Measurements from ENCODE around the gene MAGI1. TPM values are rescaled to one million over a fixed set of nuclear protein-coding genes. Genes with fewer than 3 reads are reported as not detected.

MAGI1 gene
- total RNA-seq, 1 experiment from 2014 or later = 58.2 TPM

DNA sequence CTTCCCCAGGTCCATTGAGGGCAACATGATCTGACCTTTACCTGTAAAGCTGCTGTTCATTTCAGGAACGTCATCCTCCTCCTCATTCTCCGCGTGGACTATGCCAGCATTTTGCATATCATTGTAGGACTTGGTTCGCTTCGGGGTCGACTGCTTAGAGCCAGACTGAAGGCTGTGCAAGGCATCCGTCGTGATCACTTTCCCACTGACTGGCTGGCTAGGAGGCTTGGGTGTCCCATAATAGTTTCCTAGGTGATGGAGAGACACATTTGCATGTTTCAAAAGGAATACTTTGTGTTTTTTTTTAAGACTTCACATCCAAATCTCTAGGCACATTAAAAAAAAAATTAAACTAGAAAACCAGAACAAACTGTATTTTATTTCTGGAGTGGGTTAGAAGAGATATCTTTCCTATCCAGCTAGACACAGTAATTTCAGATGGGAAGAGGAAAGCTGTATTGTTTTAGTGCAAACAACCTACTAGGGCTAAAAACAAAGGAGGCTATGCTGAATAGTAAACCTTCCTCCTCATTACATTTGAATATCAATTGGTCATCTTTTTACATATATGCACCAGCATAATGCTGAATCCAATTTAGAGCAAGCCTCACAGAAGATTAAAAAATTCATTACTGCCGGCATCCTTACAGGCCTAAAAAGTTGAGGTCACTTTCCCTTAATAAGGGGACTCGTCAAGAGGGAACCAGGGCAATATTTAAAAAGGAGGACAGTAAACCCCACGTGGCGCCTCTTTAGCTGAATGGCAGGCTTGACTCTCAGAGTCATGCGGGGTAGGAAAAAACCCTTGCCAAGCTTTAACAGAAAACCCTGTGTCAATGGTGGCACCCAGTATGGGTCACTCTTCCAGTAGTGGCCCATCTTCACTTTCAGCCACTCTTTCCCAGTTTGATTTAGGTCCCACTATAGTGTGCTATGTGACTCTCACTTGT, 559.9 kb downstream of the MAGI1 start (continued):
- TF ChIP-seq, protein P1, sequence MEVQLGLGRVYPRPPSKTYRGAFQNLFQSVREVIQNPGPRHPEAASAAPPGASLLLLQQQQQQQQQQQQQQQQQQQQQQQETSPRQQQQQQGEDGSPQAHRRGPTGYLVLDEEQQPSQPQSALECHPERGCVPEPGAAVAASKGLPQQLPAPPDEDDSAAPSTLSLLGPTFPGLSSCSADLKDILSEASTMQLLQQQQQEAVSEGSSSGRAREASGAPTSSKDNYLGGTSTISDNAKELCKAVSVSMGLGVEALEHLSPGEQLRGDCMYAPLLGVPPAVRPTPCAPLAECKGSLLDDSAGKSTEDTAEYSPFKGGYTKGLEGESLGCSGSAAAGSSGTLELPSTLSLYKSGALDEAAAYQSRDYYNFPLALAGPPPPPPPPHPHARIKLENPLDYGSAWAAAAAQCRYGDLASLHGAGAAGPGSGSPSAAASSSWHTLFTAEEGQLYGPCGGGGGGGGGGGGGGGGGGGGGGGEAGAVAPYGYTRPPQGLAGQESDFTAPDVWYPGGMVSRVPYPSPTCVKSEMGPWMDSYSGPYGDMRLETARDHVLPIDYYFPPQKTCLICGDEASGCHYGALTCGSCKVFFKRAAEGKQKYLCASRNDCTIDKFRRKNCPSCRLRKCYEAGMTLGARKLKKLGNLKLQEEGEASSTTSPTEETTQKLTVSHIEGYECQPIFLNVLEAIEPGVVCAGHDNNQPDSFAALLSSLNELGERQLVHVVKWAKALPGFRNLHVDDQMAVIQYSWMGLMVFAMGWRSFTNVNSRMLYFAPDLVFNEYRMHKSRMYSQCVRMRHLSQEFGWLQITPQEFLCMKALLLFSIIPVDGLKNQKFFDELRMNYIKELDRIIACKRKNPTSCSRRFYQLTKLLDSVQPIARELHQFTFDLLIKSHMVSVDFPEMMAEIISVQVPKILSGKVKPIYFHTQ (CRISPR knock-in tag; IDR thresholded peaks at IDR 0.05) = no peak

DNA sequence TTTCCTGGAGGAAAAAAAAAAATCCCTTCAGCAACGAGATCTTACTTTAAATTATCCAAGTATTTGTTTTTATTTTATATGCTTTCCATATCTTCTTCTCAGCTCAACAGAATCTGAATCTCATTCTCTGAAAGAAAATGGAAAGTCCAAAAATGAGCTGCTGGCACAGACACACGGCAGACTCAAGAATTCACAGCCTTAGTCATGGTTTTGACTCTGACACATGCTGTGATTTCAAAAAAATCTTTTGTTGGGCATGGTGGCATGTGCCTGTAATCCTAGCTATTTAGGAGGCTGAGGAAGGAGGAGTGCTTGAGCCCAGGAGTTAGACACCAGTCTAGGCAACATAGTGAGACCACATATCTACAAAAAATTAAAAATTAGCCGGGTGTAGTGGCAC, 565.0 kb downstream of the MAGI1 start:
- DNase-seq (ENCODE audit: low spot score) (no peak), ATAC-seq (no peak)
- no peak overlapping the region for H3K27ac Mint-ChIP-seq
- ChIA-PET CTCF (interaction anchor here (0.7 kb wide), 2 partner anchors 43 to 258 kb away, joined by 3 to 5 read pairs; no protein-coding TSS in a partner anchor), POLR2A (interaction anchor here (0.6 kb wide), 2 partner anchors 24 to 253 kb away, joined by 3 to 4 read pairs; no protein-coding TSS in a partner anchor)
- no peaks in the 10 kb centered on the region for H3K27me3 Mint-ChIP-seq (ENCODE audit: low read depth)
- H3K4me3 Mint-ChIP-seq = no peak overlapping the region
- H3K4me1 Mint-ChIP-seq = peaks cover 32% of the 10 kb centered on the region
- TF ChIP-seq CREM (CRISPR knock-in tag; IDR thresholded peaks at IDR 0.05) (no peak), SP1 (CRISPR knock-in tag; conservative IDR thresholded peaks at IDR 0.05) (no peak), ESRRA (CRISPR knock-in tag; IDR thresholded peaks at IDR 0.05; ENCODE audit: borderline replicate concordance) (no peak), SOX15 (CRISPR knock-in tag; IDR thresholded peaks at IDR 0.05) (no peak), CREB1 (CRISPR knock-in tag; IDR thresholded peaks at IDR 0.05) (no peak), TCF7 (CRISPR knock-in tag; IDR thresholded peaks at IDR 0.05; ENCODE audit: low read depth) (no peak), HMGA2 (CRISPR knock-in tag; IDR thresholded peaks at IDR 0.05) (no peak), MLX (CRISPR knock-in tag; IDR thresholded peaks at IDR 0.05) (no peak), FOXK1 (CRISPR knock-in tag; IDR thresholded peaks at IDR 0.05) (no peak)
- TF ChIP-seq, protein P2, sequence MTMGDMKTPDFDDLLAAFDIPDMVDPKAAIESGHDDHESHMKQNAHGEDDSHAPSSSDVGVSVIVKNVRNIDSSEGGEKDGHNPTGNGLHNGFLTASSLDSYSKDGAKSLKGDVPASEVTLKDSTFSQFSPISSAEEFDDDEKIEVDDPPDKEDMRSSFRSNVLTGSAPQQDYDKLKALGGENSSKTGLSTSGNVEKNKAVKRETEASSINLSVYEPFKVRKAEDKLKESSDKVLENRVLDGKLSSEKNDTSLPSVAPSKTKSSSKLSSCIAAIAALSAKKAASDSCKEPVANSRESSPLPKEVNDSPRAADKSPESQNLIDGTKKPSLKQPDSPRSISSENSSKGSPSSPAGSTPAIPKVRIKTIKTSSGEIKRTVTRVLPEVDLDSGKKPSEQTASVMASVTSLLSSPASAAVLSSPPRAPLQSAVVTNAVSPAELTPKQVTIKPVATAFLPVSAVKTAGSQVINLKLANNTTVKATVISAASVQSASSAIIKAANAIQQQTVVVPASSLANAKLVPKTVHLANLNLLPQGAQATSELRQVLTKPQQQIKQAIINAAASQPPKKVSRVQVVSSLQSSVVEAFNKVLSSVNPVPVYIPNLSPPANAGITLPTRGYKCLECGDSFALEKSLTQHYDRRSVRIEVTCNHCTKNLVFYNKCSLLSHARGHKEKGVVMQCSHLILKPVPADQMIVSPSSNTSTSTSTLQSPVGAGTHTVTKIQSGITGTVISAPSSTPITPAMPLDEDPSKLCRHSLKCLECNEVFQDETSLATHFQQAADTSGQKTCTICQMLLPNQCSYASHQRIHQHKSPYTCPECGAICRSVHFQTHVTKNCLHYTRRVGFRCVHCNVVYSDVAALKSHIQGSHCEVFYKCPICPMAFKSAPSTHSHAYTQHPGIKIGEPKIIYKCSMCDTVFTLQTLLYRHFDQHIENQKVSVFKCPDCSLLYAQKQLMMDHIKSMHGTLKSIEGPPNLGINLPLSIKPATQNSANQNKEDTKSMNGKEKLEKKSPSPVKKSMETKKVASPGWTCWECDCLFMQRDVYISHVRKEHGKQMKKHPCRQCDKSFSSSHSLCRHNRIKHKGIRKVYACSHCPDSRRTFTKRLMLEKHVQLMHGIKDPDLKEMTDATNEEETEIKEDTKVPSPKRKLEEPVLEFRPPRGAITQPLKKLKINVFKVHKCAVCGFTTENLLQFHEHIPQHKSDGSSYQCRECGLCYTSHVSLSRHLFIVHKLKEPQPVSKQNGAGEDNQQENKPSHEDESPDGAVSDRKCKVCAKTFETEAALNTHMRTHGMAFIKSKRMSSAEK (CRISPR knock-in tag; IDR thresholded peaks at IDR 0.05; ENCODE audit: borderline replicate concordance) = no peak
- no peaks in the 10 kb centered on the region for H3K36me3 Mint-ChIP-seq
- no peaks in the 10 kb centered on the region for H3K9me3 Mint-ChIP-seq

- Mint-ChIP-seq H3K4me1 (peaks cover 28% of the 10 kb centered on the region), H3K27me3 (ENCODE audit: low read depth) (no peaks in the 10 kb centered on the region), H3K36me3 (no peaks in the 10 kb centered on the region), H3K9me3 (no peaks in the 10 kb centered on the region), H3K4me3 (no peak overlapping the region), H3K27ac (no peak overlapping the region)
- DNase-seq (ENCODE audit: low spot score) = no peak
- TF ChIP-seq RORB (CRISPR knock-in tag; IDR thresholded peaks at IDR 0.05) = no peak
- TF ChIP-seq RELA (CRISPR knock-in tag; IDR thresholded peaks at IDR 0.05; ENCODE audit: borderline replicate concordance) = no peak
- TF ChIP-seq ZNF396 (CRISPR knock-in tag; IDR thresholded peaks at IDR 0.05; ENCODE audit: borderline replicate concordance) = no peak
- TF ChIP-seq NFE2L1 (CRISPR knock-in tag; IDR thresholded peaks at IDR 0.05) = no peak
- no peak for TF ChIP-seq ZNF425 (CRISPR knock-in tag; conservative IDR thresholded peaks at IDR 0.05)
- TF ChIP-seq EMX1 (CRISPR knock-in tag; IDR thresholded peaks at IDR 0.05) = no peak
- CTCF ChIA-PET = no interaction called here
- POLR2A ChIA-PET = no interaction called here
- no peak for ATAC-seq
Measured at GRCh38 chr3:65472501-65472900, 566.2 kb downstream of the MAGI1 start.

Measured in WTC11 (cell line).